ENCODE measurements around the gene RBM33.

RBM33 gene

GRCh38 chr7:155714702-155715101, 70.2 kb downstream of the RBM33 start:
- peaks cover 72% of the 10 kb centered on the region for H3K36me3 ChIP-seq (ENCODE audit: insufficient read depth, insufficient read length, low read length)
- H3K27me3 ChIP-seq (ENCODE audit: insufficient read depth, insufficient read length), result no peaks in the 10 kb centered on the region
- no peak for TF ChIP-seq YY1 (IDR thresholded peaks at IDR 0.05; ENCODE audit: insufficient read depth, insufficient read length)
- TF ChIP-seq SUZ12 (IDR thresholded peaks at IDR 0.05; ENCODE audit: extremely low read depth, insufficient read depth, insufficient read length), result no peak
- TF ChIP-seq ZNF274 (IDR thresholded peaks at IDR 0.05; ENCODE audit: low read depth, low read length), result no peak

GRCh38 chr7:155715111-155715805, 70.8 kb downstream of the RBM33 start:
- Histone ChIP-seq H3K9ac (ENCODE audit: insufficient read length, low read depth) (no peak overlapping the region), H3K27me3 (ENCODE audit: insufficient read depth, insufficient read length) (no peaks in the 10 kb centered on the region), H3K36me3 (ENCODE audit: insufficient read depth, insufficient read length, low read length) (peaks cover 69% of the 10 kb centered on the region), H3K4me3 (ENCODE audit: insufficient read length, low read depth) (no peak overlapping the region), H3K9me3 (ENCODE audit: insufficient read depth, low read length) (0 out of 2 replicates have a peak, but pooled peaks cover 4% of the 10 kb centered on the region), H3K4me1 (ENCODE audit: insufficient read depth, insufficient read length) (peaks cover 2% of the 10 kb centered on the region)
- TF ChIP-seq YY1 (IDR thresholded peaks at IDR 0.05; ENCODE audit: insufficient read depth, insufficient read length) (no peak), SUZ12 (IDR thresholded peaks at IDR 0.05; ENCODE audit: extremely low read depth, insufficient read depth, insufficient read length) (no peak), ZNF274 (IDR thresholded peaks at IDR 0.05; ENCODE audit: low read depth, low read length) (no peak)
- no peak for DNase-seq (ENCODE audit: low read depth, low spot score)

More at GRCh38 chr7:155714702-155715101, 70.2 kb downstream of the RBM33 start:
- H3K4me1 ChIP-seq (ENCODE audit: insufficient read depth, insufficient read length), result peaks cover 2% of the 10 kb centered on the region
- H3K4me3 ChIP-seq (ENCODE audit: insufficient read length, low read depth), result no peak overlapping the region
- no peak for DNase-seq (ENCODE audit: low read depth, low spot score)
- H3K9me3 ChIP-seq (ENCODE audit: insufficient read depth, low read length), result 0 out of 2 replicates have a peak, but pooled peaks cover 4% of the 10 kb centered on the region
- H3K9ac ChIP-seq (ENCODE audit: insufficient read length, low read depth), result no peak overlapping the region

- H3K9ac ChIP-seq (ENCODE audit: insufficient read length, low read depth), result no peak overlapping the region
- no peak for DNase-seq (ENCODE audit: low read depth, low spot score)
- H3K4me3 ChIP-seq (ENCODE audit: insufficient read length, low read depth), result no peak overlapping the region
- H3K36me3 ChIP-seq (ENCODE audit: insufficient read depth, insufficient read length, low read length), result peaks cover 50% of the 10 kb centered on the region
- no peak for TF ChIP-seq SUZ12 (IDR thresholded peaks at IDR 0.05; ENCODE audit: extremely low read depth, insufficient read depth, insufficient read length)
- TF ChIP-seq YY1 (IDR thresholded peaks at IDR 0.05; ENCODE audit: insufficient read depth, insufficient read length), result no peak
- TF ChIP-seq ZNF274 (IDR thresholded peaks at IDR 0.05; ENCODE audit: low read depth, low read length), result no peak
- 0 out of 2 replicates have a peak, but pooled peaks cover 4% of the 10 kb centered on the region for H3K9me3 ChIP-seq (ENCODE audit: insufficient read depth, low read length)
- H3K4me1 ChIP-seq (ENCODE audit: insufficient read depth, insufficient read length), result peaks cover 2% of the 10 kb centered on the region
- no peaks in the 10 kb centered on the region for H3K27me3 ChIP-seq (ENCODE audit: insufficient read depth, insufficient read length)
Observed at GRCh38 chr7:155717010-155717744, 72.7 kb downstream of the RBM33 start.

- peaks cover 2% of the 10 kb centered on the region for H3K4me1 ChIP-seq (ENCODE audit: insufficient read depth, insufficient read length)
- 0 out of 2 replicates have a peak, but pooled peaks cover 4% of the 10 kb centered on the region for H3K9me3 ChIP-seq (ENCODE audit: insufficient read depth, low read length)
- H3K9ac ChIP-seq (ENCODE audit: insufficient read length, low read depth), result no peak overlapping the region
- peaks cover 24% of the 10 kb centered on the region for H3K36me3 ChIP-seq (ENCODE audit: insufficient read depth, insufficient read length, low read length)
- DNase-seq (ENCODE audit: low read depth, low spot score), result no peak
- no peaks in the 10 kb centered on the region for H3K27me3 ChIP-seq (ENCODE audit: insufficient read depth, insufficient read length)
- H3K4me3 ChIP-seq (ENCODE audit: insufficient read length, low read depth), result no peak overlapping the region
- TF ChIP-seq SUZ12 (IDR thresholded peaks at IDR 0.05; ENCODE audit: extremely low read depth, insufficient read depth, insufficient read length) (no peak), YY1 (IDR thresholded peaks at IDR 0.05; ENCODE audit: insufficient read depth, insufficient read length) (no peak), ZNF274 (IDR thresholded peaks at IDR 0.05; ENCODE audit: low read depth, low read length) (no peak)
Observed at GRCh38 chr7:155721056-155721455, 76.6 kb downstream of the RBM33 start.

- H3K4me1 ChIP-seq (ENCODE audit: insufficient read depth, insufficient read length), result peaks cover 1% of the 10 kb centered on the region
- no peaks in the 10 kb centered on the region for H3K9me3 ChIP-seq (ENCODE audit: insufficient read depth, low read length)
- TF ChIP-seq ZNF274 (IDR thresholded peaks at IDR 0.05; ENCODE audit: low read depth, low read length) (no peak), YY1 (IDR thresholded peaks at IDR 0.05; ENCODE audit: insufficient read depth, insufficient read length) (no peak), SUZ12 (IDR thresholded peaks at IDR 0.05; ENCODE audit: extremely low read depth, insufficient read depth, insufficient read length) (no peak)
- no peaks in the 10 kb centered on the region for H3K27me3 ChIP-seq (ENCODE audit: insufficient read depth, insufficient read length)
- H3K4me3 ChIP-seq (ENCODE audit: insufficient read length, low read depth), result no peak overlapping the region
- peaks cover 21% of the 10 kb centered on the region for H3K36me3 ChIP-seq (ENCODE audit: insufficient read depth, insufficient read length, low read length)
- DNase-seq (ENCODE audit: low read depth, low spot score), result no peak
- no peak overlapping the region for H3K9ac ChIP-seq (ENCODE audit: insufficient read length, low read depth)
Observed at GRCh38 chr7:155722118-155722517, 77.7 kb downstream of the RBM33 start.

GRCh38 chr7:155722936-155723335, 78.5 kb downstream of the RBM33 start:
- no peak overlapping the region for H3K9ac ChIP-seq (ENCODE audit: insufficient read length, low read depth)
- TF ChIP-seq ZNF274 (IDR thresholded peaks at IDR 0.05; ENCODE audit: low read depth, low read length), result no peak
- TF ChIP-seq SUZ12 (IDR thresholded peaks at IDR 0.05; ENCODE audit: extremely low read depth, insufficient read depth, insufficient read length), result no peak
- no peak for TF ChIP-seq YY1 (IDR thresholded peaks at IDR 0.05; ENCODE audit: insufficient read depth, insufficient read length)
- no peak for DNase-seq (ENCODE audit: low read depth, low spot score)
- no peaks in the 10 kb centered on the region for H3K27me3 ChIP-seq (ENCODE audit: insufficient read depth, insufficient read length)
- no peaks in the 10 kb centered on the region for H3K4me1 ChIP-seq (ENCODE audit: insufficient read depth, insufficient read length)
- no peak overlapping the region for H3K4me3 ChIP-seq (ENCODE audit: insufficient read length, low read depth)
- H3K36me3 ChIP-seq (ENCODE audit: insufficient read depth, insufficient read length, low read length), result peaks cover 24% of the 10 kb centered on the region
- H3K9me3 ChIP-seq (ENCODE audit: insufficient read depth, low read length), result no peaks in the 10 kb centered on the region

Data from NT2/D1 (cell line).